GM12892 (cell line): ENCODE measurements around the gene ADGRA1.

Source experiments
- DNase-seq: peaks from one replicate; pipeline ENCODE4 v3.0.0; 2011; ENCODE audit not compliant: insufficient read length
- FAIRE-seq: peaks from 2 replicates; lab custom pipeline; 2011; peaks lifted over from hg19 to GRCh38; lab: Jason Lieb, UNC
- POLR2A ChIP-seq: IDR thresholded peaks from 2 replicates; pipeline ENCODE4 v1.6.1; 2011; ENCODE audit warnings: low read depth, low read length, control low read depth
- POLR2AphosphoS5 ChIP-seq: IDR thresholded peaks from 2 replicates; pipeline ENCODE4 v1.6.1; 2011; ENCODE audit warnings: low read depth, low read length, control low read depth
- TAF1 ChIP-seq: IDR thresholded peaks from 2 replicates; pipeline ENCODE4 v1.6.1; 2011; ENCODE audit warnings: low read depth, mild to moderate bottlenecking, control low read depth, low read length, borderline replicate concordance

Gene ADGRA1

GRCh38 chr10:133069033-133069525 lies 18.6 kb upstream of the ADGRA1 start:
- no peak for FAIRE-seq
- DNase-seq: no peak
- no peak for TF ChIP-seq TAF1
- TF ChIP-seq POLR2AphosphoS5: no peak
- no peak for TF ChIP-seq POLR2A

- DNase-seq (no peak), FAIRE-seq (no peak)
- no peak for TF ChIP-seq TAF1
- no peak for TF ChIP-seq POLR2AphosphoS5
- no peak for TF ChIP-seq POLR2A
Measured at GRCh38 chr10:133070405-133070804, 17.3 kb upstream of the ADGRA1 start.

GRCh38 chr10:133070810-133071209 lies 16.9 kb upstream of the ADGRA1 start:
- FAIRE-seq (no peak), DNase-seq (no peak)
- no peak for TF ChIP-seq POLR2A

- DNase-seq (no peak), FAIRE-seq (no peak)
- no peak for TF ChIP-seq POLR2A
Measured at GRCh38 chr10:133071733-133072132, 16.0 kb upstream of the ADGRA1 start.

GRCh38 chr10:133072196-133072595 lies 15.5 kb upstream of the ADGRA1 start:
- TF ChIP-seq TAF1 (no peak), POLR2A (no peak), POLR2AphosphoS5 (no peak)
- no peak for FAIRE-seq
- no peak for DNase-seq

- DNase-seq (no peak), FAIRE-seq (no peak)
- TF ChIP-seq POLR2A (no peak), TAF1 (no peak), POLR2AphosphoS5 (no peak)
Measured at GRCh38 chr10:133072720-133073390, 14.9 kb upstream of the ADGRA1 start.

- FAIRE-seq: no peak
- DNase-seq: no peak
- TF ChIP-seq POLR2AphosphoS5: no peak
Measured at GRCh38 chr10:133075346-133076137, 12.2 kb upstream of the ADGRA1 start.

- no peak for TF ChIP-seq TAF1
- no peak for TF ChIP-seq POLR2A
- TF ChIP-seq POLR2AphosphoS5: no peak
- no peak for FAIRE-seq
Measured at GRCh38 chr10:133076274-133077038, 11.3 kb upstream of the ADGRA1 start.

GRCh38 chr10:133079836-133080682 lies 7.7 kb upstream of the ADGRA1 start:
- no peak for DNase-seq
- FAIRE-seq: no peak

More at GRCh38 chr10:133076274-133077038, 11.3 kb upstream of the ADGRA1 start:
- no peak for DNase-seq

GRCh38 chr10:133080683-133081040 lies 7.1 kb upstream of the ADGRA1 start:
- FAIRE-seq: no peak
- TF ChIP-seq TAF1 (no peak), POLR2AphosphoS5 (no peak), POLR2A (no peak)

More at GRCh38 chr10:133079836-133080682, 7.7 kb upstream of the ADGRA1 start:
- TF ChIP-seq POLR2A: no peak
- no peak for TF ChIP-seq TAF1
- no peak for TF ChIP-seq POLR2AphosphoS5

GRCh38 chr10:133081636-133082035 lies 6.1 kb upstream of the ADGRA1 start:
- FAIRE-seq: no peak
- no peak for DNase-seq

More at GRCh38 chr10:133080683-133081040, 7.1 kb upstream of the ADGRA1 start:
- DNase-seq: no peak

More at GRCh38 chr10:133081636-133082035, 6.1 kb upstream of the ADGRA1 start:
- TF ChIP-seq POLR2A (no peak), POLR2AphosphoS5 (no peak), TAF1 (no peak)
